RKO (cell line): ENCODE measurements around the gene ZSCAN23.
A peak's percentile ranks its signal among the peaks of the same experiment; 100 is the strongest.
"Not testable (repeated sequence)": the region's sequence is repeated elsewhere in the genome, so short reads cannot be mapped to it uniquely, and the experiment has no call there.

Source experiments
- DNase-seq: peaks from one replicate; pipeline ENCODE4 v3.0.0-alpha.2; 2016; ENCODE audit warnings: low spot score

ZSCAN23 gene

DNA sequence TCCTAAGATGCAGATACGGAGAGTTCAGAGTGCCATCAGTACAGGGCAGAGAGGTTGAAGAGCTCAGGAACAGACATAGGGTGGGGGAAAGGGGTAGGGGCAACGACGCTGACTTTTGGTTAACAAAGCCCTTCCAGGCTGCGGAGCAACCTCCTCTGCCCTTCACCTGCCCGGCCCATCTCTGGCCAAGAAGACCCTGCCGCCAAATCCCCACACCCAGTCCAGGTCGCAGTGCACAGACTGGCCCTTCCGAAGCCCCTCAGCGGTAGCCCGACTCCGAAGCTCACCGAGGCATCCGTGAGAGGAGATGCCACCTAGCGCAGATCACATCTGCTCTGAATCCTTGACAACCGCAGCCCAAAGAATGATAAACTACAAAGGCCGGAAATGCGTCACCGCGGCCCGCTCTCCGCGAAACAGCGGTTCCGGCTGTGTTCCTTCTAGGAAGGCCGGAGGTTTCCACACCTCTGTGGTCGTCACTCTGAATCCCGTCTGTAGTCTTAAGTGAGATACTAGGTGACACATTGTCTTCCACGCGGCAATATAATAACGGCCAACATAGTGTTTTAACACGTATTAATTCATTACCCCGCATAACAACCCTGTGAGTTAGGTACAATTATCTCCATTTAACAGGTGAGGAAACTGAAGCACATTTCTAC lies at the start of gene ZSCAN23:
Gene ZSCAN23 (minus strand): TSS at position 380 of the 662 bp plus-strand sequence. CDS start 7,225 bp downstream, outside the sequence.
- no peak for DNase-seq

- no peak for DNase-seq
Measured at GRCh38 chr6:28491984-28492317, 48.7 kb upstream of the ZSCAN23 start.

GRCh38 chr6:28490205-28490890 lies 47.1 kb upstream of the ZSCAN23 start:
- DNase-seq: no peak

DNA sequence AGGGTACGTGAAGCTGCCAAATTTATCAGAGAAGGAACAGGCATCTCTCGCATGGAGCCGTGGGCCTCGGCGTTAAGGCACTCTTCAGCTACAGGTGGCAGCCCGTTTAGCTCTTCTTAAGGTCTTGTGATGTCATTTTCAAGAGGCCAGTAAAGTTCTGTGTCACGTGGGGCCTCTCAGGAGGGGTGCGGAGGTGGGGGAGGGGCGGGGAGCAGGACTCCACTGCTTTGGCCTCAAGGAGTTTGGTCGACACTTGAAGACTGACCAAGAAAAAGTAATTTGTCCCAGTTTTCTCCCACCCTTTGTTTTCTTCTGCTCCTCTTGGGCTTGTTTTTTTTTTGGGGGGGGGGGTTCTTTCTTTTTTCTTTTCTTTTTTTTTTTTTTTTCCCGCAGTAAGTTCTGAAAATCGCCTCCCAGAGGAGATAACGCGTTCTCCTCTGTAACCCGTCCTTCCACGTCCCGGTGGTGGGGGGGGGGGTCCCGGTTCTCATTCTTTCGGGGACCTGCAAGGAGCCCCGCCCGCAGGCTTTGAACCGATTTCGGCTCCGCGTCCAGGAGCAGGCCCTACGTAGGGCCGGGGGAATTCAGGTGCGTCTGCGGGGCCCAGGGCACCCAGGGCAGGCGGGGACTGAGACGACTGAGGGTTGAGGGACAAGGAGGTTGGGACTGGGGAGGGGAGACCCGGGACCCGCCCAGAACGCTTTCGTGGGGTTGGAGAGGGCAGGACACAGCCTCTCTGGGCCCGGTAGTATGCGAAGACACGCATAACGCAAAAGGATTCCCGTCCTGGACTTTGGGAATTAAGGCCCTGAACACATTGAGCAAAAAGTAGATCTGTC lies 46.3 kb upstream of the ZSCAN23 start:
- no peak for DNase-seq

DNA sequence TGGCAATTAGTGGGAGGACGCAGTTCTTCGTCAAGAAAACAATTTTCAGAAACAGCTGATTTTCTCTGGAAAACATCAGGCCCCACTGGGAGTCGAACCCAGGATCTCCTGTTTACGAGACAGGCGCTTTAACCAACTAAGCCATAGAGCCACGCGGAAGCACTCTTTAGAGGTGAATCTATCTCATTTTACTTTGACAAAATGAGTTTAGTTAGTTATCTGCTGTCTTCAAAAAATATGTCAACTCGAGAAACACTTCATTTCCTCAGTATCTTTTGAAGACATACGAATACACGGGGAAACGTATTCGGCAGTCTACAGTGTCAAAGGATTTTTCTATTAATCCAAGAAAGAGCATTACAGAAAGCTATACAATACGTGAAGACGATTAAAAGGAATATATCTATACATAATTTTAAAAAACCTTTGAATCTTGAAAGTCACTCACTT lies 45.6 kb upstream of the ZSCAN23 start:
- DNase-seq: peak; percentile 26

DNA sequence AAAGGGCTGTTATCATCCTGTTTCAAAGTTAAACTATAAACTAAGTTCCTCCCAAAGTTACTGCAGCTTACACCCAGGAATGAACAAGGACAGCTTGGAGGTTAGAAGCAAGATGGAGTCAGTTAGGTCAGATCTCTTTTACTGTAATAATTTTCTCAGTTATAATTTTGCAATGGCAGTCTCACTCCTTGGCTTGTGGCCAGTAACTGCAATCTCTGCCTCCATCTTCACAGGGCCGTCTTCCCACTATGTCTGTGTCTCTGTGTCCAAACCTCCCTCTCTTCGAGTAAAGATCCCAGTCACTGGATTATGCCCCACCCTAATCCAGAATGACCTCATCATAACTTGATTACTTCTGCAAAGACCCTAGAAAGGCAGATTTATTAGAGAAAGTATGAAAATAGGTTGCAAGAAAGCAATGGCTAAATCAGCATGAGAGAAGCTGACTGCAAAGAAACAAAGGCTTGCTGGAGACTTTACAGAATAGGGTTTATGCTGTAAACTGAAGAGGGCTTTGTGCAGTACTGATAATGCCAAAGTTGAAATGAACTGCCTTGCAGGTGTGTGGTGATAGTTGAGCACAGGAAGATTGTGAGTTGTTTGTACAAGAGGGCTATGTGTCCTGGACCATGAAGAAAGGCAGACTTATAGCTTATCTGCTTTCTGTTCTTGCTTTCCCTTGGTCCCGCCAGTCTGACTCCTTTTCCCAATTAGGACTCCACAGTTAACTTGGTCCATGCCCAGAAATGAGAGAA lies 43.9 kb upstream of the ZSCAN23 start:
- no peak for DNase-seq

DNA sequence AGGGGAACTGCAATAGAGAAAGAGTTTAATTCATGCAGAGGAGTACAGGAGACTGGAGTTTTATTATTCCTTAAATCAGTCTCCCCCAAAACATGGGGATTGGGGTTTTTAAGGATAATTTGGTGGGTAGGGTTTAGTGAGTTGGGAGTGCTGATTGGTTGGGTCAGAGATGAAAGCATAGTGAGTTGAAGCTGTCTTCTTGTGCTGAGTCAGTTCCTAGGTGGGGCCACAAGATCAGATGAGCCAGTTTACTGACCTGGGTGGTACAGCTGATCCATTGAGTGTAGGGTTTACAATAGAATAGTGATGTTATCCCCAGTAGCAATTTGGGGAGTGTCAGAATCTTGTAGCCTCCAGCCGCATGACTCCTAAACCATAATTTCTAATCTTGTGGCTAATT lies 43.2 kb upstream of the ZSCAN23 start:
- no peak for DNase-seq

DNA sequence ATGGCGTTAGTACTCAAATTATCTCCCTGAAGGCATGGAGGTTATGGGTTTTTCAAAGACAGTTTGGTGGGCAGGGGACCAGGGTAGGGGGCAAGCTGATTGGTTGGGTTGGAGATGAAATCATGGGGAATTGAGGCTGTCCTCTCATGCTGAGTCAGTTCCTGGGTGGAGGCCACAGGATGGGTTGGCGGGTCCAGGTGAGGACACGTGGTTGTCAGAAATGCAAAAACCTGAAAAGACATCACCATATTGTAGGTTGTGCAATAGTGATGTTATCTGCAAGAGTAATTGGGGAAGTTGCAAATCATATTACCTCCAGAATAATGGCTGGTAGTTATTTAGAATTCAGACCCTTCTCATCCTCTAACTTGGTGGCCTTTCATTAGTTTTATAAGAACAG lies 42.2 kb upstream of the ZSCAN23 start:
- no peak for DNase-seq

DNA sequence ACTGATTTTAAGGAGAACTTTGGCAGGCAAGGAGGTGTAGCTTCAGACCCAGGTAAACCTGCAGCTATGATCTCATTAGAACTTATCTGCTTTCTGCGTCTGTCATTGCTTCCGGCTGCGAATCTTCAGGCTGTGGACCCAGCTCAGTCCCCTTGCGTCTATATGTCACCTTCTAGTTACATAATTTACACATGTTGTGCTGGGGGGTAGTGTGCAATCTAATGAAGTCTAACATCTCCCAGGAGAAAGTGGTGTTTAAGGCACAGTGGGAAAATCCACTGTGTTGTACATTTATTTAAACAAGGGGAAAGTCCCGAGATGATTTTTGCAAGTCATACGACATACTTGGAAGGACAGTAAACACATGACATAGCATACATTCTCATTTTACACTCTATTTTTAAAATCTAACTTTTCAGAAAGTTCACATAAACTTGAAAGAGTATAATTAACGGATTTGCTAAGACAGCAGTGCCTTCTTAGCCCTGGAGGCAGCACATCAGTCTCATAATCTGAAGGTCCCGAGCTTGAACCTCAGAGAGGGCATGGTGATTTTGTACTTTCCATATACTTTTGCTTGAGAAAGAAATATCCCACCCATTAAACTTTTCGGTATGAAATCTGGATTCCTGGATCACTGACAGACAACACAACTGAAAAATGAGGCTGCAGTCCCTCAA lies 37.1 kb upstream of the ZSCAN23 start:
- DNase-seq: no peak

- no peak for DNase-seq
Measured at GRCh38 chr6:28478518-28478917, 35.2 kb upstream of the ZSCAN23 start.

DNA sequence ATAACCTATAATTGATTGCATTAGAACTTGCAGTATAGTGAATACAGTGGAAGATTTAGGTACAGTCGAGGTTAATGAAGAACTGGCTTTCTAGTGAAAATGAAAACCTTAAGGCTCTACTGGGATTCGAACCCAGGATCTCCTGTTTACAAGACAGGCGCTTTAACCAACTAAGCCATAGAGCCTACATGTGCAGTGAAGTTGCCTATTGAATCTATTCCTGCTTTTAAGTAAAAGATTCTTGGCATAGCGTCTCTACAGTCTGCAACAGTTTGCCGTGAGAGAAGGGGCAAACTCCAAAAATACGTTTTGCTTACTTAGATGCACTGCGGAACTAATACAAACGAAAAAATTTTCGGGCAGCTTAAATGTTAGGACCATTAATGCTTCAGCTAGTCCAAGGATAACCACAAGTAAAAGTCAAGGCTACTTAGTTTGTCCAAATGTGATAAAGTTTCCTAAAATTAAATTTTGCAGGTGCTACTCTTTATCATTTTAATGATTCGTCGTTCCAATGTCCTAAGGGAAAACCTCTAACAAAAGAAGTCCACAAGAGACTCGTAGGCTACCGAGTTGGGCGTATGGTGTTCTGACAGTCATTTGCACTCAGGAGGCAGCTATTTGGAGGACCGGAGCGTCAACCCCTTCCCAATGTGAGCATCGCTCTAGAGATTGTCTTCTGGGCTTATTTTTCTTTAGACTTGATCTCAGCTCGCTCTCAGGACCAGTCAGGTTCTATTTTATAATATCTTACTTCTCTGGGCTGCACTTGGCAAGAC lies 31.3 kb upstream of the ZSCAN23 start:
- DNase-seq: peak; percentile 90

GRCh38 chr6:28469153-28469745 lies 26.0 kb upstream of the ZSCAN23 start:
- DNase-seq: not testable (repeated sequence)

DNA sequence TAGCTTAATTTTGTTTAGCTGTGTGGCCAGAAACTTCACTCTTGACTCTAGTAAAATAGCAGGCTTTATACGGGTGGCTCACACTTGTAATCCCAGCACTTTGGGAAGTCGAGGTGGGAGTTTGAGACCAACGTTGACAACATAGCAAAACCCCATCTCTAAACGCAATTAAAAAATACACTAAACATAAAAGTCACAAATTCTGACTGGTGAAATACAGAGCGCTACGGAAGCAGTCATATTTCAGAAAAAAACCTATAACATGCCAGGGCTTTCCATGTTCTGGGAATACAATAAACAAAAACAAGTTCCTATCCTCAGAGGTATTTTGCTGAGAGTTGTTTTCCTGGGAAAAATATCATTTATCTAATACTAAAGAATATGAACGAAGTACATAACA lies 24.8 kb upstream of the ZSCAN23 start:
- DNase-seq: no peak

DNA sequence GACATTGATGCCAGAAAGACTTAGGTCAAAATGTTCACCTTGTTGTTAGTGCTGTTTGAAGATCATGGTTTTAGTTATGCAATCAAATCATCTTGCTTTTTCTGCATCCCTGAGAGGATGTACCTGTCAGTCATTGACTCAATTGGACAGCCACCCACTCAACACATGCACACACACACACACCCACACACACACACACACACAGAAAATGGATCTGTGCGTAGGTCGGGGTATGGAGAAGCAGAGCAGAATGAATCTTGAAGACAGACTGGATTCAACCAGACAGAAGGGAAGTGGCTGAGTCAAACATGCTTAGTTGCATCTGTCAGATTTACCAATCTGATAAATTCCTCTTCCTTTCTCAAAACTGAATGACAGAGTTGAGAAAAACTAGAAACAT lies 19.1 kb upstream of the ZSCAN23 start:
- DNase-seq: peak; percentile 48

DNA sequence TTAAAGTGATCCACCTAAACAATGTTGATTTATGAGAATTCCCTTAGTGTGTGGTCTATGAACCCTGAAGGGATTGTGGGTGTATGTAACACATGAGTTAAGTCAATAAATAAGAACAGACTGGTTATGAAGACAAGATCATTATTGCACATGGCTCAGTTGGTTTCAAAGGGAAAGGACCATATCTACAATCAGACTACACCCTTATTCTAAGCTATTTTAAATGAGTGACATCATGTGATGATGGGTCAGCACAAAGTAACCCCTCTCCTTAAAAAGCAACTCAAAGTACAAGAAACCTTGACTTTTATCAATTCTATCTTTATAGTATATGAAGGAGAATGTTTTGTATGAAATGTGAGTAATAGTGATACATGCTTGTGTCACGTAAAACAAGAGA lies 15.3 kb upstream of the ZSCAN23 start:
- DNase-seq: no peak

DNA sequence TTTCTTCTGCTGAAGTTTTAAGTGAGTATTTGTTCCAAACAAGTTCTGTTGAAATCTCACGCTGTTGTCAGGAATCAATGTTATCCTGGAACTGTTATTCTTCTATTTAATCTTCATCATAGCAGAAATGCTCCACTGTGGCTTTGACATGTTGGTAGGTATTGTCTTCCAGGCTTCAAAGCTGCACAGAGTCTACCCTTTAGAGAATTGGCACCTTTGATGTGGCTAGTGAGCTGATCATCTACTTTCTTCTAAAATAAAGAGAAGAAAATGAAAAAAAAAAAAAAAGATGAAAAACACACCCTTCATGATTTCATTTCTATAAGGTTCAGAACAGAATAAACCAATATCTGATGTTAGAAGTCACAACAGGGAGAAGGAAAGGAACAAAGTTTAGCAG lies 5.8 kb upstream of the ZSCAN23 start:
- DNase-seq: no peak

DNA sequence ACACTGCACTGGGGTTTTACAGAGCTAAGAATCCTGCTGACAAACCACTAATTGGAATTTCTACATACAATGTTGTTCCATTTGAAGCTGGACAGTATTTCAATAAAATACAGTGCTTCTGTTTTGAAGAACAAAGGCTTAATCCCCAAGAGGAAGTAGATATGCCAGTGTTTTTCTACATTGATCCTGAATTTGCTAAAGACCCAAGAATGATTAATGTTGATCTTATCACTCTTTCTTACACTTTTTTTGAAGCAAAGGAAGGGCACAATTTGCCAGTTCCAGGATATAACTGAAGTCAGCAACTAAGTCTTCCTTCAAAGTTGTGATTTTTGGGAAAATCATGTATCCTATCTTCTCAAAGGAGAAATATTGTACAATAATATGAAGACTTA lies 4.2 kb upstream of the ZSCAN23 start:
- not testable (repeated sequence) for DNase-seq

DNA sequence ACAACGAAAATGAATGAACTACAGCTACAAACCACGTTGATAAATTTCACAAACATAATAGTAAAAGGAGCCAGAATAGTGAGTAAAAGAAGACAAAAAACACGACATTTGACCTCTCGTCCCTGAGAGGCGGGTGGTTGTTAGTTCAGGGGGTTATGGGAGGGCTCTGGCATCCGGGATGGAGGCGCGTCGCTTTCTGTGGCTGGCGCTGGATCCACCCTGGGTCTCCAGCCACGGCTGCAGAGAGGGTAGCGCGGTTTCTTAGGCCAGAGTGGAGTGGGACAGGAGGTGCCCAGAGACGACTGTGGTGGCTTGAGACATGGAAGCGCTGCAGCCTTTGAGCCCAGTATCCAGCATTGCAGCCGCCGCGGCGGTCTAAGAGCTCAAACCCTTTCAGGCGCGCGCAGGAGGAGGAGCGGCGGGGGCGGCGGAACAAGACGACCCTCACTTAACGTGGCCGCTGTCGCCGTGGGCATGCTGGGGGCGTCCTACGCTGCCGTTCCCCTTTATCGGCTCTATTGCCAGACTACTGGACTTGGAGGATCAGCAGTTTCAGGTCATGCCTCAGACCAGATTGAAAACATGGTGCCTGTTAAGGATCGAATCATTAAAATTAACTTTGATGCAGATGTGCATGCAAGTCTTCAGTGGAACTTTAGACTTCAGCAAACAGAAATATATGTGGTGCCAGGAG lies 3.7 kb upstream of the ZSCAN23 start:
- no peak for DNase-seq

DNA sequence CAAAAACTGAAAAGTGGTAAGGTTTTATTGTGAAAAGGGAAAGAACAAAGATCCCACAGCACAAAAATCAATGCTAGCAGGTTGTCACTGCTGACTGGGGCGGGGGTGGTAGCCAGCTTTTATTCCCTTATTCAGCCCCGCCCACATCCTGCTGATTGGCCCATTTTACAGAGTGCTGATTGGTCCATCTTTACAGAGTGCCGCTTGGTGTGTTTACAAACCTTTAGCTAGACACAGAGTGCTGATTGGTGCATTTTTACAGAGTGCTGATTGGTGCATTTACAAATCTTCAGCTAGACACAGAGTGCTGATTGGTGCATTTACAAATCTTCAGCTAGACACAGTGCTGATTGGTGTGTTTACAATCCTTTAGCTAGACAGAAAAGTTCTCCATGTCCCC lies 1.5 kb upstream of the ZSCAN23 start:
- DNase-seq: not testable (repeated sequence)

- DNase-seq: no peak
Measured at GRCh38 chr6:28442586-28442985, 705 bp downstream of the ZSCAN23 start.
